Measurements from ENCODE around the gene IL22RA2. TPM values are rescaled to one million over a fixed set of nuclear protein-coding genes. Genes with fewer than 3 reads are reported as not detected.

Gene IL22RA2
- total and polyA plus RNA-seq, 3 donors from 2014 or later = not detected

DNA sequence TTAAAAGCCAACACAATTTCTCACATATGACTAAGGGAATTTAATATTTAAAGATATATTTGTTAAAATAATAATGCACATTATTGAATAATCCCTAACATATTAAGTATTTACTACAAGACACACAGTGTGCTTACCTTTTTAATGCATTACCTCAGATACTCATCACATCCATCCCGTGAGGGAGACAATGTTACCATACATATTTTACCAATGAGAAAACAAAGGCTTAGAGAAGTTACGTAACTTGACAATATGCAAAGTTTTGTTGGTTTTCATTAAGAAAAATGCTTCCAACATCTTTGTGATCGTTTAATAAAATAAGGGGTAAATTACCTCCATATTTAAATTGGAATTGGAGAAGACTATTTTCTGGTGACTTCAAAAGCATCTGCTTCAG lies 41.5 kb upstream of the IL22RA2 start:
- no peak overlapping the region for H3K4me3 ChIP-seq
- peak overlapping the region in 1 of 2 donors; percentile 36 for H3K27ac ChIP-seq
- H3K9me3 ChIP-seq = no peaks in the 10 kb centered on the region
- no peak for TF ChIP-seq POLR2A (IDR thresholded peaks at IDR 0.05)
- TF ChIP-seq, protein P1, sequence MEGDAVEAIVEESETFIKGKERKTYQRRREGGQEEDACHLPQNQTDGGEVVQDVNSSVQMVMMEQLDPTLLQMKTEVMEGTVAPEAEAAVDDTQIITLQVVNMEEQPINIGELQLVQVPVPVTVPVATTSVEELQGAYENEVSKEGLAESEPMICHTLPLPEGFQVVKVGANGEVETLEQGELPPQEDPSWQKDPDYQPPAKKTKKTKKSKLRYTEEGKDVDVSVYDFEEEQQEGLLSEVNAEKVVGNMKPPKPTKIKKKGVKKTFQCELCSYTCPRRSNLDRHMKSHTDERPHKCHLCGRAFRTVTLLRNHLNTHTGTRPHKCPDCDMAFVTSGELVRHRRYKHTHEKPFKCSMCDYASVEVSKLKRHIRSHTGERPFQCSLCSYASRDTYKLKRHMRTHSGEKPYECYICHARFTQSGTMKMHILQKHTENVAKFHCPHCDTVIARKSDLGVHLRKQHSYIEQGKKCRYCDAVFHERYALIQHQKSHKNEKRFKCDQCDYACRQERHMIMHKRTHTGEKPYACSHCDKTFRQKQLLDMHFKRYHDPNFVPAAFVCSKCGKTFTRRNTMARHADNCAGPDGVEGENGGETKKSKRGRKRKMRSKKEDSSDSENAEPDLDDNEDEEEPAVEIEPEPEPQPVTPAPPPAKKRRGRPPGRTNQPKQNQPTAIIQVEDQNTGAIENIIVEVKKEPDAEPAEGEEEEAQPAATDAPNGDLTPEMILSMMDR (IDR thresholded peaks at IDR 0.05) = no peak
- 84 to 86% methylated on average over 3 of the region's 3 CpGs for WGBS, 2 donors
- DNase-seq = no peak
- intact Hi-C loops (cut with DNase I; ENCODE audit: low total_unique reads) = no loop called here
- peaks cover 42% of the 10 kb centered on the region for H3K4me1 ChIP-seq
- no peaks in the 10 kb centered on the region for H3K36me3 ChIP-seq (ENCODE audit: low read depth, missing control alignments)
- no peaks in the 10 kb centered on the region for H3K27me3 ChIP-seq

DNA sequence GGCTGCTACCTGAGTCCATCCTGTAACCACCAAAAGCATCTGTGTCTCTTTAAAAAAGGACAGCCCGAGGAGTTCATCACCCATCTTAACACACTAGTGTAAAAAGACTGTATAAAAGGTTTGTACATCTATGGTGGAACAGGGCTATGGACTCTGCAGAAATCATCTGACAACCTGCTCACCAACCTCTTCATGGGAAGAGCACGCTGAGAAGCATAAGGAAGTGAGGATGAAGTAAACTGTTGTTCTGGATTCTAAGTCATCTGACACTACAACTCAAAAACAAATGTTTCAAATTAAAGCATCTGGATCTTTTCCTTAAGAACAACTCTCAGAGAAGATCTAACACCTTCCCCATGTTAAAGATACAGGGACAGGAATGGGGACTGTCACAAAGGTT lies 40.4 kb upstream of the IL22RA2 start:
- intact Hi-C loops (cut with DNase I; ENCODE audit: low total_unique reads) = no loop called here
- no peaks in the 10 kb centered on the region for H3K27me3 ChIP-seq
- DNase-seq = no peak
- peak overlapping the region in 1 of 2 donors; percentile 38 for H3K27ac ChIP-seq
- no peak for TF ChIP-seq POLR2A (IDR thresholded peaks at IDR 0.05)
- TF ChIP-seq, protein P1 (IDR thresholded peaks at IDR 0.05) = no peak
- H3K9me3 ChIP-seq = no peaks in the 10 kb centered on the region
- H3K36me3 ChIP-seq (ENCODE audit: low read depth, missing control alignments) = no peaks in the 10 kb centered on the region
- H3K4me1 ChIP-seq = peaks cover 38% of the 10 kb centered on the region
- WGBS, 2 donors = 80 to 86% methylated on average over 2 of the region's 2 CpGs
- H3K4me3 ChIP-seq = no peak overlapping the region

DNA sequence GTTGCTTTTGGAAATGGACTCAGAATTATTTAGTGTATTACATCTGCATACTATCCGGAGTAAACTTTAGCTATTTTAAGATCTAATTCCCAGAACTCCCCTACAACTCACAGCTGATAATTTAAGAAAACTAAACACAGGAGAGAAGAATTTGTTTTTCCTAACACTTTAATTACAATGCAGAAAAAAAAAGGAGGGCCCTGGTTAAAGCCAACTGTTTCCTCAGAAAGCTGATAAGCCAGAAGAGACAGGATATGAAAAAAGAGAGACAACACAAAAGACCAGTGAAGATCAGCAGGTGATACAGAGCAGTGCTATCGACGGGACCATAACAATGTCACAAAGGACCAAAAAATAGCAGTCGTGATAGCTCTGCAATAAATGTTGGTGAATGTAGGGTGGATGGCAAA lies 39.9 kb upstream of the IL22RA2 start:
- Histone ChIP-seq H3K4me1 (peaks cover 38% of the 10 kb centered on the region), H3K4me3 (no peak overlapping the region), H3K27me3 (no peaks in the 10 kb centered on the region), H3K36me3 (ENCODE audit: low read depth, missing control alignments) (no peaks in the 10 kb centered on the region), H3K27ac (peak overlapping the region in 1 of 2 donors; percentile 38), H3K9me3 (no peaks in the 10 kb centered on the region)
- WGBS, 2 donors = 29 to 40% methylated on average over 4 of the region's 4 CpGs
- intact Hi-C loops (cut with DNase I; ENCODE audit: low total_unique reads) = no loop called here
- DNase-seq = no peak
- TF ChIP-seq POLR2A (IDR thresholded peaks at IDR 0.05) = no peak
- TF ChIP-seq, protein P1 (IDR thresholded peaks at IDR 0.05) = no peak

DNA sequence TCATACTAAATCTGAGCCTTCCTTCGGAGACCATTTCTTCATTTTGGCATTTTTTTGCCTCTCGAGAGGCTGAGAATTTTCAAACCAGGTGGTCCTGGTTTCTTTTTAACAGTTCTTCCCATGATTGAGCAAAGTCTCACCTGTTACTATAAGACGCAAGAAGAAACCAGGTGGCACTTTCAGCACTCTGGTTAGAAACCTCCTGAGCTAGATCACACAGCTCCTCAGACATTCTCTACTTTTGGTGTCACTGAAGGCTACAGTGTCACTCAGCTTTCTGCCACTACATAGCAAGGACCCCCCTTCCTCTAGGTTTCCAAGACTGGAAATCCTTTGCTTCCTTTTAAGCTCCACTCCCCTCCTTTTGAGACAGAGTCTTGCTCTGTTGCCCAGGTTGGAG lies 38.5 kb upstream of the IL22RA2 start:
- no peaks in the 10 kb centered on the region for H3K36me3 ChIP-seq (ENCODE audit: low read depth, missing control alignments)
- intact Hi-C loops (cut with DNase I; ENCODE audit: low total_unique reads) = no loop called here
- peaks cover 26% of the 10 kb centered on the region for H3K4me1 ChIP-seq
- TF ChIP-seq, protein P1 (IDR thresholded peaks at IDR 0.05) = no peak
- TF ChIP-seq POLR2A (IDR thresholded peaks at IDR 0.05) = no peak
- H3K27me3 ChIP-seq = no peaks in the 10 kb centered on the region
- WGBS, 2 donors = 94 to 98% methylated on average over 3 of the region's 3 CpGs
- H3K27ac ChIP-seq = no peak overlapping the region
- no peak overlapping the region for H3K4me3 ChIP-seq
- no peak for DNase-seq
- no peaks in the 10 kb centered on the region for H3K9me3 ChIP-seq

DNA sequence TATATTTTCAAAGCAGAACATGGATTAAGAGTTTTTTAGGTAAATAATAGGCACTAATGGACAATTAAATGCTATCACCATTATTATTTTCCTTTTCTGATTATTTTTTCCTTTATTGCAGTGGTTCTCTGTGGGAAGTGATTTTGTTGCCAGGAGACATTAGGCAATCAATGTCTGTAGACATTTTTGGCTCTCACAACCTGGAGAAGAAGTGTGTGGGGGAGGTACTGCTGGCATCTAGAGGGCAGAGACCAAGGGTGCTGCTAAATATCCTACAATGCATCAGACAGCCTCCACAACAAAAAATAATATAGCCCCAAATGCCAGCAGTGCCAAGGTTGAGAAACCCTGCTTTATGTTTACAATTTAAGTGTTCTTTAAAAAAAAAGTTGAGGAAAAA lies 37.5 kb upstream of the IL22RA2 start:
- no peak overlapping the region for H3K4me3 ChIP-seq
- TF ChIP-seq POLR2A (IDR thresholded peaks at IDR 0.05) = no peak
- TF ChIP-seq, protein P1 (IDR thresholded peaks at IDR 0.05) = no peak
- intact Hi-C loops (cut with DNase I; ENCODE audit: low total_unique reads) = no loop called here
- H3K27me3 ChIP-seq = no peaks in the 10 kb centered on the region
- H3K4me1 ChIP-seq = peaks cover 19% of the 10 kb centered on the region
- peak overlapping the region in 1 of 2 donors; percentile 3 for H3K27ac ChIP-seq
- DNase-seq = no peak
- H3K9me3 ChIP-seq = no peaks in the 10 kb centered on the region
- H3K36me3 ChIP-seq (ENCODE audit: low read depth, missing control alignments) = no peaks in the 10 kb centered on the region

All from testis (tissue), 3 donors.